Measurements from ENCODE around the gene TRIM29. TPM values are rescaled to one million over a fixed set of nuclear protein-coding genes. Genes with fewer than 3 reads are reported as not detected.

Gene TRIM29
- total RNA-seq, 1 donor from 2014 or later: 729 TPM

- TF ChIP-seq, protein P1, sequence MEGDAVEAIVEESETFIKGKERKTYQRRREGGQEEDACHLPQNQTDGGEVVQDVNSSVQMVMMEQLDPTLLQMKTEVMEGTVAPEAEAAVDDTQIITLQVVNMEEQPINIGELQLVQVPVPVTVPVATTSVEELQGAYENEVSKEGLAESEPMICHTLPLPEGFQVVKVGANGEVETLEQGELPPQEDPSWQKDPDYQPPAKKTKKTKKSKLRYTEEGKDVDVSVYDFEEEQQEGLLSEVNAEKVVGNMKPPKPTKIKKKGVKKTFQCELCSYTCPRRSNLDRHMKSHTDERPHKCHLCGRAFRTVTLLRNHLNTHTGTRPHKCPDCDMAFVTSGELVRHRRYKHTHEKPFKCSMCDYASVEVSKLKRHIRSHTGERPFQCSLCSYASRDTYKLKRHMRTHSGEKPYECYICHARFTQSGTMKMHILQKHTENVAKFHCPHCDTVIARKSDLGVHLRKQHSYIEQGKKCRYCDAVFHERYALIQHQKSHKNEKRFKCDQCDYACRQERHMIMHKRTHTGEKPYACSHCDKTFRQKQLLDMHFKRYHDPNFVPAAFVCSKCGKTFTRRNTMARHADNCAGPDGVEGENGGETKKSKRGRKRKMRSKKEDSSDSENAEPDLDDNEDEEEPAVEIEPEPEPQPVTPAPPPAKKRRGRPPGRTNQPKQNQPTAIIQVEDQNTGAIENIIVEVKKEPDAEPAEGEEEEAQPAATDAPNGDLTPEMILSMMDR (IDR thresholded peaks at IDR 0.05): no peak
- TF ChIP-seq POLR2AphosphoS5 (IDR thresholded peaks at IDR 0.05; ENCODE audit: insufficient read depth in 1 of 2, low read depth in 1 of 2) (no peak), POLR2A (IDR thresholded peaks at IDR 0.05) (no peak)
- Histone ChIP-seq H3K27ac (peak overlapping the region; percentile 89), H3K9me3 (no peaks in the 10 kb centered on the region), H3K4me3 (peak overlapping the region; percentile 16 to 51), H3K4me1 (no peaks in the 10 kb centered on the region), H3K27me3 (no peaks in the 10 kb centered on the region), H3K36me3 (no peaks in the 10 kb centered on the region)
- peak in 1 of 2 donors; percentile 88 for DNase-seq (ENCODE audit: extremely low spot score in 2 of 2)
- intact Hi-C loops (cut with DNase I): no loop called here
Measured at GRCh38 chr11:120137187-120137610, 714 bp downstream of the TRIM29 start.

- no peaks in the 10 kb centered on the region for H3K4me1 ChIP-seq
- intact Hi-C loops (cut with DNase I): no loop called here
- H3K27me3 ChIP-seq: no peaks in the 10 kb centered on the region
- no peak for TF ChIP-seq POLR2AphosphoS5 (IDR thresholded peaks at IDR 0.05; ENCODE audit: insufficient read depth in 1 of 2, low read depth in 1 of 2)
- no peak for TF ChIP-seq POLR2A (IDR thresholded peaks at IDR 0.05)
- TF ChIP-seq, protein P1 (IDR thresholded peaks at IDR 0.05): no peak
- DNase-seq (ENCODE audit: extremely low spot score in 2 of 2): no peak
- H3K9me3 ChIP-seq: no peaks in the 10 kb centered on the region
- peak overlapping the region; percentile 89 for H3K27ac ChIP-seq
- H3K36me3 ChIP-seq: no peaks in the 10 kb centered on the region
- H3K4me3 ChIP-seq: peak overlapping the region in 1 of 2 donors; percentile 51
Measured at GRCh38 chr11:120136356-120136755, 1.6 kb downstream of the TRIM29 start.

GRCh38 chr11:120135838-120136237, 2.1 kb downstream of the TRIM29 start:
- intact Hi-C loops (cut with DNase I): no loop called here
- Histone ChIP-seq H3K36me3 (no peaks in the 10 kb centered on the region), H3K27ac (peak overlapping the region; percentile 89), H3K4me3 (peak overlapping the region in 1 of 2 donors; percentile 51), H3K4me1 (no peaks in the 10 kb centered on the region), H3K27me3 (no peaks in the 10 kb centered on the region), H3K9me3 (no peaks in the 10 kb centered on the region)
- TF ChIP-seq, protein P1 (IDR thresholded peaks at IDR 0.05): no peak
- TF ChIP-seq POLR2A (IDR thresholded peaks at IDR 0.05) (no peak), POLR2AphosphoS5 (IDR thresholded peaks at IDR 0.05; ENCODE audit: insufficient read depth in 1 of 2, low read depth in 1 of 2) (peak in 1 of 2 donors; percentile 11)
- DNase-seq (ENCODE audit: extremely low spot score in 2 of 2): no peak

- TF ChIP-seq, protein P1 (IDR thresholded peaks at IDR 0.05): no peak
- no peak for TF ChIP-seq POLR2A (IDR thresholded peaks at IDR 0.05)
- no peak for TF ChIP-seq POLR2AphosphoS5 (IDR thresholded peaks at IDR 0.05; ENCODE audit: insufficient read depth in 1 of 2, low read depth in 1 of 2)
- no peaks in the 10 kb centered on the region for H3K9me3 ChIP-seq
- H3K27ac ChIP-seq: peak overlapping the region; percentile 89
- peaks cover 9% of the 10 kb centered on the region for H3K4me1 ChIP-seq
- peak in 1 of 2 donors; percentile 88 for DNase-seq (ENCODE audit: extremely low spot score in 2 of 2)
- H3K27me3 ChIP-seq: no peaks in the 10 kb centered on the region
- intact Hi-C loops (cut with DNase I): no loop called here
- H3K4me3 ChIP-seq: peak overlapping the region in 1 of 2 donors; percentile 51
- H3K36me3 ChIP-seq: no peaks in the 10 kb centered on the region
Measured at GRCh38 chr11:120134931-120135228, 3.0 kb downstream of the TRIM29 start.

DNA sequence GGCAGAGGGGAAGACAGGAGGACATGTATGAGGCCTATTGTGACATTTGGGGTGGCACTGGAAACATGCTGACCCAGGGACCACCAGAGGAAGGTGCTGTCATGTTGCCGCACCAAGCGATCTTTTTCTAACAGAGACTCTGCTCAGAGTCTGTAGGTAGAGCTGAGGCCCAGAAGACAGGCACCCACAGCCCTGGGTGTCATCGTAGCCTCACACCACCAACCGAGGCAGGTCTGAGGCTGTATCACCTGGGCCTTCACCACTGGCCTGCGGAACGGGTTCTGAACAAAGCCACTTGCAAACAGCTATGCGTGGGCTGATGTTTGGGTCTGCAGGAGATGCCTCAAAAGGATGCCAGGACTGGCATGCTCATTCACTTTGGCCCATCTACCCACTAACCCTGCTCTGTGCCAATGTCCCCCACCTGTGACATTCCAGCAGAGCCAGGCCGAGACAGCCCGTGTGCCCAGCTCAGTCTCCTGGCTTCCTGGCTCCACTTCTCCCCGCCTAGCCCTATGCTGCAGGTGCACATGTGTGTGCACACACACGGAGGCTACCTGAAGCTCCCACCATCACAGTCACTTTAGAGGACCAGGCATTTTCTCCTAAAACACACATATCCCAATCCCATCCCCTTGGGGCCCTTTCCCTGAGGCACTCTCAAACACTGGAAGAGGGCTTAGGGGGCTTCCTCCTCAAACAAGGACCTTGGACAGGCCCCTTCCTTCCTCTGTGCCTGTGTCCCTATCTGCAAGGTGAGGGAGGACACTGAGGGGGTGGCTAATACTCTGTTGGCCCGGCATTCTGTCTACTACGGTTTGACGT, 3.6 kb downstream of the TRIM29 start:
- DNase-seq (ENCODE audit: extremely low spot score in 2 of 2): peak; percentile 85 to 94
- intact Hi-C loops (cut with DNase I): no loop called here

More for the DNA sequence above, 3.6 kb downstream of the TRIM29 start:
- TF ChIP-seq, protein P1 (IDR thresholded peaks at IDR 0.05): no peak
- peak in 1 of 2 donors; percentile 10 for TF ChIP-seq POLR2AphosphoS5 (IDR thresholded peaks at IDR 0.05; ENCODE audit: insufficient read depth in 1 of 2, low read depth in 1 of 2)
- Histone ChIP-seq H3K9me3 (no peaks in the 10 kb centered on the region), H3K27ac (peak overlapping the region; percentile 89), H3K27me3 (no peaks in the 10 kb centered on the region), H3K36me3 (no peaks in the 10 kb centered on the region), H3K4me3 (peak overlapping the region in 1 of 2 donors; percentile 51), H3K4me1 (peaks cover 15% of the 10 kb centered on the region)
